ENCODE data around the gene MLIP.

DNA sequence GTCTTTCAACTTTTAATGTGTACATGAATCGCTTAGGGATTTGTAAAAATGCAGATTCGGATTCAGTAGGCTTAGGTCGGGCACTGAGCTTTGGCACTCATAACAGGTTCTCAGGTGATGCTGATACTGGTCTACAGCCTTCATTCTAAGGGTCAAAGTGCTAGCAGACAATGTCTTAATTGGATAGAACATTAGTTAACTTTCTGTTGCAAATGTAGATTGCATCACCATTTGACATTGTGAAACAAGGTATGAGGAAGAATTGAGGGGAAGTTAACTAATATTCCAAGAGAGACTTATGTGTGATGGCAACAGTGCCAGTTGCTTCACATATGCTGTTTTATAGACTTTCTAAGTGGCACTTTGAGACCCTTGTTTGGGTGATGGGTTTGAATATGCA lies 86.9 kb downstream of the MLIP start:
- TF ChIP-seq POLR2A (IDR thresholded peaks at IDR 0.05; ENCODE audit: extremely low read depth, insufficient read length): no peak
- TF ChIP-seq, protein P1, sequence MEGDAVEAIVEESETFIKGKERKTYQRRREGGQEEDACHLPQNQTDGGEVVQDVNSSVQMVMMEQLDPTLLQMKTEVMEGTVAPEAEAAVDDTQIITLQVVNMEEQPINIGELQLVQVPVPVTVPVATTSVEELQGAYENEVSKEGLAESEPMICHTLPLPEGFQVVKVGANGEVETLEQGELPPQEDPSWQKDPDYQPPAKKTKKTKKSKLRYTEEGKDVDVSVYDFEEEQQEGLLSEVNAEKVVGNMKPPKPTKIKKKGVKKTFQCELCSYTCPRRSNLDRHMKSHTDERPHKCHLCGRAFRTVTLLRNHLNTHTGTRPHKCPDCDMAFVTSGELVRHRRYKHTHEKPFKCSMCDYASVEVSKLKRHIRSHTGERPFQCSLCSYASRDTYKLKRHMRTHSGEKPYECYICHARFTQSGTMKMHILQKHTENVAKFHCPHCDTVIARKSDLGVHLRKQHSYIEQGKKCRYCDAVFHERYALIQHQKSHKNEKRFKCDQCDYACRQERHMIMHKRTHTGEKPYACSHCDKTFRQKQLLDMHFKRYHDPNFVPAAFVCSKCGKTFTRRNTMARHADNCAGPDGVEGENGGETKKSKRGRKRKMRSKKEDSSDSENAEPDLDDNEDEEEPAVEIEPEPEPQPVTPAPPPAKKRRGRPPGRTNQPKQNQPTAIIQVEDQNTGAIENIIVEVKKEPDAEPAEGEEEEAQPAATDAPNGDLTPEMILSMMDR (IDR thresholded peaks at IDR 0.05; ENCODE audit: low read depth, low read length): no peak
- TF ChIP-seq, protein P2, sequence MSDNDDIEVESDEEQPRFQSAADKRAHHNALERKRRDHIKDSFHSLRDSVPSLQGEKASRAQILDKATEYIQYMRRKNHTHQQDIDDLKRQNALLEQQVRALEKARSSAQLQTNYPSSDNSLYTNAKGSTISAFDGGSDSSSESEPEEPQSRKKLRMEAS (IDR thresholded peaks at IDR 0.05; ENCODE audit: low read depth, low read length): no peak
